Thyroid gland (tissue), 4 donors: ENCODE results near the gene MACF1.

Experiments used
- POLR2A ChIP-seq, 2 donors: fragments of 450-650 bp; IDR thresholded peaks; one replicate each; pipeline ENCODE4 v1.6.1; 2017; ENCODE audit warnings: antibody characterized with exemption in 2 of 2, mild to moderate bottlenecking in 2 of 2, moderate library complexity in 1 of 2
- TF ChIP-seq, protein P1 (sequence below), 6 experiments: fragments of 200-600 bp in 3 of 6; fragments of 450-650 bp in 3 of 6; sonication (generic) in 3 of 6; IDR thresholded peaks; one replicate each; pipeline ENCODE4 v1.5.1; 2016 to 2019; ENCODE audit warnings: antibody characterized with exemption in 6 of 6, mild to moderate bottlenecking in 2 of 6, inconsistent platforms in 1 of 6, moderate library complexity in 1 of 6

DNA sequence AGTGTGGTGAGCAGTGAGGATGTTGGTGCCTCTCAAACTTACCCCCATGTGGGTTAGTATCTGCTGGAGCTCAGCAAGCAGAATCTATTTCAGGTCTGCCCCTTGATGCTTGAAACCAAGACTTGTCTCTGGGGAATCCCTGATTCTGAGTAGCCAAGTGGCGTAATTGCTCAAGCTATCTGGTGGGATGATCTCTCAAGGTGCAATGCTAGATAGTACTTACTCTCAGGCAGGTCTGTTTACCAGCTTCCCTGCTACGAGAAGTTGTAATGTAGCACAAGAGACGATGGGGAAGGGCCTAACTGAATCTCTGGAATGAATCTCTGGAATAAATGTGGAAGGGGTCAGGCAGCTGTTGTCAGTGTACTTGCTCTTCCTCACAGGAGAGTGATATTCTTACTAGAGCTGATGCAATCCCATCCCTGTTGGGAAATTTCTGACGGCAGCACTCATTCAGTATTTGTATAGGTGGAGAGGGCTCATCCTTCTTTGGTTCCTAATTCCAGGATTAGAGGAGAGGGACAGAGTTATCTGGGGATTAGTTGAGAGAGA lies 65.4 kb downstream of the MACF1 start:
- TF ChIP-seq, protein P1, sequence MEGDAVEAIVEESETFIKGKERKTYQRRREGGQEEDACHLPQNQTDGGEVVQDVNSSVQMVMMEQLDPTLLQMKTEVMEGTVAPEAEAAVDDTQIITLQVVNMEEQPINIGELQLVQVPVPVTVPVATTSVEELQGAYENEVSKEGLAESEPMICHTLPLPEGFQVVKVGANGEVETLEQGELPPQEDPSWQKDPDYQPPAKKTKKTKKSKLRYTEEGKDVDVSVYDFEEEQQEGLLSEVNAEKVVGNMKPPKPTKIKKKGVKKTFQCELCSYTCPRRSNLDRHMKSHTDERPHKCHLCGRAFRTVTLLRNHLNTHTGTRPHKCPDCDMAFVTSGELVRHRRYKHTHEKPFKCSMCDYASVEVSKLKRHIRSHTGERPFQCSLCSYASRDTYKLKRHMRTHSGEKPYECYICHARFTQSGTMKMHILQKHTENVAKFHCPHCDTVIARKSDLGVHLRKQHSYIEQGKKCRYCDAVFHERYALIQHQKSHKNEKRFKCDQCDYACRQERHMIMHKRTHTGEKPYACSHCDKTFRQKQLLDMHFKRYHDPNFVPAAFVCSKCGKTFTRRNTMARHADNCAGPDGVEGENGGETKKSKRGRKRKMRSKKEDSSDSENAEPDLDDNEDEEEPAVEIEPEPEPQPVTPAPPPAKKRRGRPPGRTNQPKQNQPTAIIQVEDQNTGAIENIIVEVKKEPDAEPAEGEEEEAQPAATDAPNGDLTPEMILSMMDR (IDR thresholded peaks at IDR 0.05), result no peak
- no peak for TF ChIP-seq POLR2A (IDR thresholded peaks at IDR 0.05)
